ENCODE data around the gene FBLIM1.
"Not testable (repeated sequence)": the region's sequence is repeated elsewhere in the genome, so short reads cannot be mapped to it uniquely, and the experiment has no call there.

GRCh38 chr1:15807549-15807948 is 49.0 kb downstream of the FBLIM1 start, which contains the start of gene UQCRHL:
- not testable (repeated sequence) for TF ChIP-seq CTCF (IDR thresholded peaks at IDR 0.05; ENCODE audit: insufficient read depth, low read length, poor library complexity, severe bottlenecking); EZH2phosphoT487 (conservative IDR thresholded peaks at IDR 0.05; ENCODE audit: low read length)

All from SU-DHL-6 (cell line).